GM19351 (cell line): ENCODE measurements around the gene CTNNA2.

Experiments used
- ATAC-seq: cut with Tn5 transposase; IDR thresholded peaks from one replicate; pipeline ENCODE4 v1.9.1; 2021; ENCODE audit warnings: mild to moderate bottlenecking, moderate library complexity; ENCODE audit not compliant: unreplicated experiment

Gene CTNNA2

DNA sequence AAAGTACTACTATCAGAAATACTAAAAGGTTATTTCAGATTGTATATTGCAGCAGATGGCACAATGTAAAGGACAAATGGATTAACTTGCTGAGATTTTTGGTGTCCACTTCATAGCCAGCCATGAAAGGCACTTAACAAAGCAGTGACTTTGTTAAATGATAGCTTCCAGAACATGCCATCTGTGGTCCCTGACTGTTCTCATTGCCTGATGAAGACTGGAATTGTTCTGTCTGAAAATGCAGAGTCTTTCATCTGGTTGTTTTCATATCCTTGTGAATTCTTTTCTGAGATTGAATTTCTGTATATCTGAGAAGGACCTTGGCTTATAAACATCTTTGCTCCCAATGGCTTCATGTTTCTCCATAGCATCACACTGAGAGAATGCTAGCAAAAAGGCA, 836.1 kb downstream of the CTNNA2 start:
- ATAC-seq: no peak

DNA sequence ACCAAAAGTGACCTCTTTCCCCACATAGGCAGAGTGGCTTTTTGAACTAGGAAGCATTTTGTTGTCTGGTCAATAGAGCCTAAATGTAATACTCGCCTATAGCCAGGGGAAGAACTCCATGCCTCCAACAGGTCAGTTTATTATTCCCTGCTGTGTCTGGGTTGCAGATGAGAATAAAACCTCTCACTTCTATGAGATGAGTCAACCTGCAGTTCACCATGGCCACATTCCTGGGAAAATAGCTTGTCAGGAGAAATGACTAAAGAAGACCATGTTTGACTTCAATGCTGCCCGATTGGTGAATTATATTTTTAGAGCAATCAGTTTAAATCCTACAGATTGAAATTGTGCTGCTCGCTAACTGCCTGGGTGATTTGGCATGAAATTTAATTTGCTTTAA, 838.4 kb downstream of the CTNNA2 start:
- no peak for ATAC-seq

DNA sequence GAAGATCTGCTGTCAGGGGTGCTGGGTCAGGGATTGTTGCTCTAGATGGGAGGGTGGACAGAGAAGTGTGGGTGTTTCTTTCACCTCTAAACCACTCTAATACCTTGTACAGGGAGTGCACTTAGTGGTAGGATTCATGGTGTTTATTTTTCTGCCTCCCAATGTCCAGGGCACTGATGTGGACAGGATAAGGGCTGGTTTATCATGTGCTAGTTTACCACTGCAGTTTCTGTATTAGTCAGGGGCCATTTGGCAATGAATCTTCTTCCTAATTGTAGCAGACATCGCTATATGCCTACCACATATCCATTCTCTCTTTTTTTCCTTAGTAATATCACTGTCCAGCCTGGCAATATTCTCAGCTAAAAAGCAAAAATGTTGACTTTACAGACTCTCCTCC, 842.0 kb downstream of the CTNNA2 start:
- no peak for ATAC-seq

DNA sequence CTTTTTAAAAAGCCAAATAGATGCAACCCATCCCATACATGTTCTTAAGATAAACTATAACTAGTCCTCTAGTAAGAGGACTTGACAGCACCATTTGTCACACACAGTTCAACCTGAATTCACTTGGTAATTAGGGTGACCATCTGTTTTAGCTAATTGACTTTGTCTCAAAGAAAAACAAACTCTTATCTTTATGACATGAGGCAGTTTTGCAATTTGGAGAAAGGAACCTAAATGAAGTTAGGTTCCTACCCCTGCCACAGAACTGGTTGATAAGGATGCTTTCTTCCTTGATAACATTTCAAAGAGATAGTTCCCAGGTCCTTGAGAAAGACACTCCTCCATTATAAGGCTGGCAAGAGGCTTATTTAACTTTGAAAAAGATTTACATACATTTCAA, 849.1 kb downstream of the CTNNA2 start:
- ATAC-seq: no peak

DNA sequence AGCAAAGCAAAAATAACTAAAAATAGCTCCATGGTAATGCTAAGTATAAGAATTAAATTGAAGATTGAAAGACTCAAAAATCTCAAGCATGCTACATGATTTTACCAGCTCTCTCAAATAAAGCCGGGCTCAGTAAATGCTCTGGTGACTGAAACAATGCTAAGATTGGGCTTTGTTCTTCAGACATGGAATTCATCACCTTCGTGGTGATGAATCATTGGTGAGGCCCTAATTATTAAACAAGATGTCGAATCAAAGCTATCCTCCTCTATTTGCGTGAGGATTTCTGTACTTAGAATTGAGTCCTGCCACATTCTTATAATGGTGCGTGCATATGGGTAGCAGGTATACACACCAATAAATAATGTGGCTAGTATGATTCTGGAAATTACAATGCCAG, 850.5 kb downstream of the CTNNA2 start:
- ATAC-seq: no peak

DNA sequence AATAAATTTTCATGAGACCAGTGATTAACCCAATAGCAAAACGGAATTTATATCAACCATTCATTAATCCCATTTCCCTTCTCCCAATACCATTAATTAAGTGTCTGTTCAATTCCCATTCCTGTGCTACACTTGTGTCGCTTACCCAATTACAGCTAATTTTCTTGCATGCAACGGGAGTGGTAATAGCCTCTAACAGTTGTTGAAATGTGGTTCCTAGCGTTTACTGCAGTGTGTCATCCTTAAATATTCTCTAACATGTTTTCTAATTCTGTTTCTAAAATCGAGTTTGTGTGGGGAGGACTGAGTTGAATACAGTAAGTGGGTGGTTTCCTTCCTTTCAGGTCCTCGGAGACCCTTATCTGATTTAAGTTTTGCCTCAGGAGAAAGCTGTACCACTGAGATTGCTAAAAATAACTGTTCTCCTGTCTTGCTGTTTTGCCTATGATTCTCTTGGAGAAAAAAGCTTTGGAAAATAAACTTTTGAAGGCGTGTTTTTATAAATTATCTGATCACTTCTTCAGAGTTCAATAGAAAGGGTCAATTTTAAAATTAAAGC, 851.0 kb downstream of the CTNNA2 start:
- ATAC-seq: no peak

DNA sequence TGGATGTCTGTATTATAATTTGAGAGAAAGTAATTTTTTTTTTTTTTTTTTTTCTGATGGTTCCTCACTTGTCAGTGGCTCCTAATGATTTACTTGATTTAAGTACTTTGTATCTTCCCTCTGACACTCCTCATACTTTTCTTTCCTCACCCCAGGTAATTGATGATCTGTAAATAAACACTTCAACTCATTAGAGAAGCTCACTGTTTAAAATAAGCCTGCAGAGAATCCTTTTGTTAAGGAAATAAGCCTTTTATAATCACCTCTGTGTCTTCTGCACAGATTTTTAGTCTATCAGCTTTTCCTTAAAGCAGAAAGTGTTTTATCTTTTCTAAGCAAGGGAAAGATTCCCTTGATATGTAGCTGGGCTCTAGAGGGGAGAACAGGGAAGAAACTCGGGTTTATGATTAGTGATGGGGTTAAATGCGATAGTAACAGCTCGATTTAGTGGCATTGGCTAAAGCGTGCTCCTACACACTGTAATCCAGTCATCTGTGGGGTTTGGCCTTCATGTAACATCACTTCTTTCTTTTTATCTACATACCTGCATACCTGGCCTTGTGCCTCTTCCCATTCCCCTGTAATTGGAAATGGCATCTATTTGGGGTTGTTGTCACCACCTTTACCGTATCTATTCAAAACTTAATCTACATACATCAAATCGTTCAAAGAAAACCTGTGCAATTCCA, 851.8 kb downstream of the CTNNA2 start:
- ATAC-seq: no peak

DNA sequence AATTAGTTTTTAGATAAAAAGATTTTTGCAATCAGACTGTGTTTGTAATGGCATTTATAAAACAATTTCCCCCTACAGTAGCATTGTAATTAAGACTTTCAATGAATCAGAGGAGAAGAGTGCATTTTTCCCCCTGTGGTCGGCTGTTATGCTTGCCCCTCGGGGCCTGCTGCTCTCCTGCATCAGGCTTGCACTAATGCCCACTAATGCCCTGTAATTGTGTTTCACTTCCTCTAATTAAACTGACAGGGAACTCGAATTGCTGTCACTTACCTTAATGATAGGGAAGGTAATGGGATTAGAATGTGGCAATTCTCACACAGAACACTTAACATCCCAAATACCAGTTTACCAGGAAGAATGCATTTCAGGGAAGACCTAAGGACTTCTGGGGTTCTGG, 852.9 kb downstream of the CTNNA2 start:
- ATAC-seq: no peak

DNA sequence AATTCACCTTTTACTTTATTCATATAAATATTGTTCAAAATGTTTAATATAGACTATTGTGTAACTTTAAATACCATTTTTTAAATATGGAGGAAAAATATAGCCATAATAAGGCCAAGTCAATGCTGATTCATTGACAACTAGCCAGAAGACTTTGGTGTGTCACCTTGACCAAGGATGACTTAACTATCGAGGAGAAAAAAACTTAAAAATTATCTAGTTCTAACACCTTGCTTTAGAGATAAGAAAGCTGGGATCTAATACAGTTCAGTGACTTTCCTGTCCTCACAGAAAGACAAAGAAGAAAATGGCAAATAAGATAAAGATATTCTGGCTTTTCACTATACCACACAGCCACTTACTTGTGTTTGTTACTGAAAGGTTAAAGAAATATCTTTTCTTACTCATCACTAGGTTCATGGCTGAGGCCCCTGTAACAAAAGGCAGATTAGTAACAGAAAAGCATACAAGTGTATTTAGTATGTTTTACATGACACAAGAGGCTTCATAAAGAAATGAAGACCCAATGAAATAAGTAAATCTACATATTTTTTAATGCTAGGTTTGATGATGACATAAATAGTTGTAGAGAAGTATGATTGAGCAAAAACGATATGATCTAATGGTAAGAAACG, 857.6 kb downstream of the CTNNA2 start:
- ATAC-seq: no peak

DNA sequence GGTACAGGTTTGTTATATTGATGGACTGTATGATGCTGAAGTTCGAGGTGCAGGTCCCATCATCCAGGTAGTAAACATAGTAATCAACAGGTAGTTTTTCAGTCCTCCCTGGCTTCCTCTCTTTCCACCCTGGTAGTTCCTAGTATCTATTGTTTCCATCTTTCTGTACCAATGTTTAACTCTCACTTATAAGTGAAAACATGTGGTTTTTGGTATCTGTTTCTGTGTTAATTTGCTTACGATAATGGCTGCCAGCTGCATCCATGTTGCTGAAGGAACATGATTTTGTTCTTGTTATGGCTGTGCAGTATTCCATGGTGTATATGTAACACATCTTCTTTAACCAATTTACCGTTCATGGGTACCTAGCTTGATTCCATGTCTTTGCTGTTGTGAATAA, 861.3 kb downstream of the CTNNA2 start:
- ATAC-seq: no peak

DNA sequence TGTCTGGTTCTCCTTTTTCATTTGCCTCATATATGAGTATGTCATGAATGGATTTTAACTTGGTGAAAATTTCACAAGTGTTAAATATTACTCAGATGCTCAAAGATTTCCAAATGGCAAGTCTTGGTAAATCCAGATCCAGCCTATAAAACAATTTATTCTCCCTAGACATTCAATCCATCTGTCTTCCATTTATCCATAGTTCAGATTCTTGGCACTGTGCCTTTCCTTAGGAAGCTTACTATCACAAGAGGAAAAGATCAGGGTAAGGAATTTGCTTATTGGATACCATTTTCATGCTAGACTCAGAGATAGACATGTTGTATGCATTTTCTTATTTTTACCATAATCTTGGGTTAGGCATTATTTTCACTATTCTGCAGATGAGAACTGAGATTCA, 864.2 kb downstream of the CTNNA2 start:
- no peak for ATAC-seq

DNA sequence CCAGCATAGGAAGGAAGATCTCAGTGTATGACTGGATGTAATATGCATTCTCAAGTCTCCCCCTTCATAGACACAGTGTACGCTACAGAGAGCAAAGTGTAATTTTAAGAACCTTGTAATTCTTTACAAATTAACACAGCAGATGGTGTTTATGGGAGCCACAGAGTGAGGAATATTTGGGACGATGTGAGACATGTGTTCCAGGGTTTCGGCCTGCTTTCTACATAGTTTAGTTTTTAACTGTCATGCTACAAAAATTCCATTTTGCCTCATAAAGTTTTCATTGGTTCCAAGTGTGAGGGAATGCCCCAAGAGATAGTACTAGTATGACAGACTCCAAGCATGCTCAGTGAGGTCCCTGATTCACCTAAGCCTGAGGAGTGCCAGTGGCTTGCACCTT, 867.9 kb downstream of the CTNNA2 start:
- ATAC-seq: no peak

DNA sequence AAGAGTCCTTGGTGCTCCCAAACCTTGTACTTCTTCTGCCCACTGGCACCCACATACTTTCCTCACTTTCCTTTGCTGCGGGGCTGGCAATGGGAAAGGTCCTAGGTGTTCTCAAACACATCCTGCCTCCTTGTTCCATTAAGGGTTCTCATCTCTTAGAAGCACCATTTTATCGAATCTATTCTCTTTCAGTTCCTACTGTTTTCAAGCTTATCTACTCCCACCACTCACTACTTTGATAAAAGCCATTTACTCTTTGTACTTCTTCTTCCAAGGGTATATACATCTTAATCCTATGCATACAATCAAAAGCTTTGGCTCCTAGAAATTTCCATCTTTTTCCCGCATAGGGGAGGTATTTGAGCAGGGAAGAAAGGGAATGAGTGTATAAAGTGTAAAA, 868.8 kb downstream of the CTNNA2 start:
- no peak for ATAC-seq

DNA sequence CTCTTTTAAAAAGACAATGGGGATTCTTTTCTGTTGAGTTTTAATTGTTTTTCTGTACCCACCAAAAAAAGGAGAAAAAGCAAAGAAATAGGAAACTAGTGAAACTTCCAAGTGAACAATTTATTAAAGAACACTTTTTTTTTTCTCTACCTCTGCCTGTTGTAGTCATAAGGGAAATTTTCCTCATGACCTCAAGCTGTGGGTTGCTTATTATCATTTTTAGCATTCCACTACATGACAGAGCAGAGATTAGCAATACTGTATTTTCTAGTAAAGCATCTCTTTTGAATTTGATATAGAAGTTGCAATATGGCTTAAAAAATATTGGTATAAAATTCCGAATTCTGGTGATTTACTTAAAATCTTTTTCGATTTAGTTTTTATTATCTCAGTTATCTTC, 879.6 kb downstream of the CTNNA2 start:
- no peak for ATAC-seq

DNA sequence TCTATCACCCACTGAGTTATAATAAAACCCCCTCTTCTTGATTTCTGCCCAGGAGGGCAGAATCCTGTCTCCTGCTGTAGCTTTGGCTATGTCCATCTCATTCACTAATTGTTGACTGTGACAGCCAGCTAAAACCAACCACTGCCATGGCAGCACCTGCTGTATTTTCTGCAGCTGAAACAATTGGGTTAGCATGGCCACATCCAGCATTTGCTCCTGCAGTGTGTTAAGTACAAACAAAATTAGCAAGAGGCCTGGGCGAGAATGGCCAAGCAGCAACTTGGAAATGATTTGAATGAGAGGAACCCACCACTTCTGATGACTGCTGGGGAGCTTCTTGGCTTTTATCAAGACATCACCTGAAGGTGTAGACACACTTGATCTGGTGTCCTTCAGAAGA, 881.1 kb downstream of the CTNNA2 start:
- ATAC-seq: no peak

DNA sequence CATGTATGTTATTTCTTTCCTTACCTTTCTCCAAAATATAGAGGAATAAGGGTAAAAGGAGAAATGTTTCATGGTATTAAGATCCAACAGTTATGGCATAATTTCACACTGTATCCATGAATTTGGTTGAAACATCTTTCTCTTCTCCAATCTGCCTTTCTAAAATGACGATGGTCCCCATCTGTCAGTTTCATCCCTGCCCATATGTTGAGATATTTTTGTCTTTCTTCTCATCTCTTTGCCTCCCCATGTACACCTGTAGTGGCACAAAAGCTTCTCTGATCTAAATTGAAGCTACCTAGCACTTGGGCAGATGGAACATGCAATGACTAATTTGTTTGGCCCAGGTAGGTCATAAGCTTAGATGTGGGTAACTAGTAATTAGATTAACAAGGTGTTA, 882.4 kb downstream of the CTNNA2 start:
- ATAC-seq: no peak

DNA sequence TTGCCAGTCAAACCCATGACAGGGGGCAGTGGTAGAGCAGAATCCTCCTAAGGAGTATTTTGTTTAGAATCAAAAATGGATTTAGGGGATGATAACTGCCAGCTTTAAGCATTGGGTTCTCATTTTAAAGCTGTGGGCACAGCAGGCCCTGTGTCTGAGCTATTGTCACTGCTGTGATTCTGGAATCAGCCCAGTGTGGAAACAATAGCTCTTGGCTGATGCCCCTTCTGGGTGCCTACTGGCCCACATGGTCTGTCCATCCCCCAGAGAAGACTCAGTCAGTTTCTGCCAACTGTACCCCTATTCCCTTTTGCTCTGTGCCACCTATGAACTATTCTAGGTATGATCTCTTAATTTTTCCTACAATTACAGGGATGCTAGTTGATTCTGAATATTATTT, 883.4 kb downstream of the CTNNA2 start:
- no peak for ATAC-seq

DNA sequence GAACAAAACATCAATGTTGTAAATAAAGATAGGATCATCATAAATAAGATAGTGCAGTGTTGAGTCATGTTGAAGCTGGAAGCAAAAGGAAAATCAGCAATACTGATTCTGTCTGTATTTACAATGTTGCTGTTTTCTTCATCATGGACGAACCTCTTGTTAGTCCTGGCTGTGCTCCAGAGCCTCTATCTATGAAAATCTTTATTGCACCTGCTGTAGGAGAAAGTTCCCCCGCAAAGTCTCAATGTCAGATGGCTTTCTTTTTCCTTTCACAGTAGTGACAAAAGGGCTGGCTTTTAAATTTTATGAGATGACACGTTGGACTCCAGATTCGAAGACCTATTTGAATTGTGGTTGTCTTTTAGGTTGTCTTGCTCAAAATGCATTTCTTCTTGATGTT, 890.2 kb downstream of the CTNNA2 start:
- no peak for ATAC-seq

DNA sequence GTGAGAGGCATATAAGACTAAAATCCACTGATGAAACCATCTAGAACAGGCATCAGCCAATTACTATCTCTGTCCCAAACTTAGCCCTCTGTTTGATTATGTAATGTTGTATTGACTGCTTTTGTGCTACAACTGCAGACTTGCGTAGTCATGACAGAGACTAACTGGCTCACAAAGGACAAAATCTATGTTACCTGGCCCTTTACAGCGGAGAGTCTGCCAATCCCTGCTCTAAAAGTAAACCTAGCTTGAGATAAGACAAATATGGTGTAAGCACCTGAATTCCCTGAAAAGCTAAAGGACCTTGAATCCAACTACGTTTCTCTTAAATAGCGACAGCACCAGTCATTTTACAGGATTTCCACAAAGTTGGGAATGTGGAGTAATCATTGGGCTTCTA, 894.5 kb downstream of the CTNNA2 start:
- ATAC-seq: no peak

DNA sequence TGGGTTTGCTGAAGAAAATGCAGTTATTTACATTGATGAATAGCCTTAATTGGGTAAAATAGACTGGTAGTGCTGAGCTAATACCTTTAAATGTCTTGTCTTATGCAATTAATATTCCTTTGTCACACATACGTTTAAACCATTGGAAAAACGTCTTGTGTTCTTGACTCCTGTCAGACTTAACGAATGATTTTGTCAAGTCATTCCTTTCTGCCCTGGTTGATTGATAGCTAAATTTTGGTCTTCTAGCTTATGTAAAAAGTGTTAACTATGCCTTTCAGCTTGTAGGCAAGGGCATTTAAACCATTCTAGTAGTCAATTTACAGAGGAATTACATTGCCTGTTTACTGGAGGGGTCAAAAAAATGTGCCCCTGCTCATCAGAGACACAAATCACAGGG, 897.5 kb downstream of the CTNNA2 start:
- ATAC-seq: no peak

DNA sequence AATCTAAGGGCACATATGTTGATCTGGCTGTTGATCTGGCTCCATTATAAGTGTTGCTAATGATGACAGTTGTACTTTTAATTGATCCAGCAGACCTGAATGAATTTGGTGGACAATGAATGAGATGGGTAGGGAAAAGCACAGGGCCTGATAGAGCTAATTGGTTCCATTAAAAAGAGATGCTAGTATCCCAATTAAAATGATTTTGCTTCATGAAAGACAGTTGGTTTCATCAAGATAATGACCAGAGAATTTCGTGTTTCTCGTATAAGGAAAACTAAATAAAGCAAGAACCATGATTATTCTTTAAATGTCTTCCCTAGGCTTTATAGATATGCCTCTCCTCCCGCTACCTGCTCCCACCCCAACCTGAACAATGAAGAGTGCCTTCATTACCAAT, 900.3 kb downstream of the CTNNA2 start:
- no peak for ATAC-seq

DNA sequence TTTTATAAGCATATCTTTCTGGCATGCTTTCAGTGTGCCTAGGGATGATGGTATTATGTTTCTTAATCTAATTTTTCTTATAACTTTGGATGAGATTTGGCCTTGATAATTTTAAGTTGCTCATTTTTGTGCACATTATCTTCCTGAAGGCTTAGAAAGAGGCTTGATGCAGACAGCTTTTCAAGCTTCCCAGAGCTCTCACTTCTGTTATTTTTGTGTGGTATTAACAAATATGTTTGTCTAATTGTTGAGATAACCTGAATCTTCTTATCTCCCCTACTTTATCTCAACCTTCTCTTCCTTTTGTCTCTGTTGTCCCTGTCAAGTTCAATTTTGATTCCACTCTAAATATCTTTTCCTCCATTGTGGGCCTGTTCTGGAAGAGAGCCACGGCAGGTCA, 904.9 kb downstream of the CTNNA2 start:
- no peak for ATAC-seq
